GM19351 (cell line): ENCODE measurements around the gene GSG1L.

Experiments
- ATAC-seq: cut with Tn5 transposase; IDR thresholded peaks from one replicate; pipeline ENCODE4 v1.9.1; 2021; ENCODE audit warnings: mild to moderate bottlenecking, moderate library complexity; ENCODE audit not compliant: unreplicated experiment

Gene GSG1L

DNA sequence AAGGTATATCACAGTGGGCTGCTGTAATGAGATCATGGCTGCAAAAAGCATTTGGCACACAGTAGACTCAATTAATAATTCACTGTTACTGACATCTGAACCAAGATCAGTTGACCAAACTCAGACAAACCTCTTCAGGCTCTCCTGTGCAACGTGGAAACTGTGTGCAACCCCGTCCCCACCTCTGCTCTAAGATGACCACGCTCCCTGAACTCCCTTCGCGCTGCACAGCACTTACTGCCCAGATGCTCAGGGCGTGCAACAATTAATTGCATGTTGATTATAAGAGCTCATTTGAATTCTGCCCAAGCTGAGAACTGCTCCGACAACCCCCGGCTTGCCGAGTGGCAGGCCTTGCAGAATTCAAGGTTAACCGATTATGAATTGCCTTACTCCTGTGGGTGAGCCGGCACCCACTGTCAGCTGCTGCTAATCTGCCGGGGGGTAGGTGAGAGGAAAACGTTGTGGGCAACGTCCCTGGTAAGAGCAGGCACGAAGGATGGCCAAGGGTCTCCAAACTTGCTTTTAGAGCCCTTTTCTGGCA is 1.3 kb upstream of the GSG1L start:
- no peak for ATAC-seq

DNA sequence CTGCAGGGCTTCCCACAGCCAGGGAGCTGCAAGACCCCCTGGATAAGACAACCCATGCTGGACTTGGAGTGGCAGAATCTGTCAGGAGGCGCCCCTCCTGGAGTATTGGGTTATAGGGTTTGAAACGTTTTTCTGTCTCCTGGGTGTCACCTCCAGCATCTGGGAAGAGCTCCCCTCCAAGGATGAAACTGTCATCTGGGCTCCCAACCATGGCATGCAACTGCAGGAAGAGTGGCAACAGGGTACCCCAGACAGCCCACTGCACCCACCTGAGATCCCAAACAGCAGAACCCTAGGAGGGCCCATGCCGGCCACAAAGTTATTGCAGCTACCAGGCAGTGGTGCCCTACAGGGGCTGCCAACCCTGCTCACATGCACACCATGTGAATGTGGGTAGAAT is 636 bp upstream of the GSG1L start:
- no peak for ATAC-seq

DNA sequence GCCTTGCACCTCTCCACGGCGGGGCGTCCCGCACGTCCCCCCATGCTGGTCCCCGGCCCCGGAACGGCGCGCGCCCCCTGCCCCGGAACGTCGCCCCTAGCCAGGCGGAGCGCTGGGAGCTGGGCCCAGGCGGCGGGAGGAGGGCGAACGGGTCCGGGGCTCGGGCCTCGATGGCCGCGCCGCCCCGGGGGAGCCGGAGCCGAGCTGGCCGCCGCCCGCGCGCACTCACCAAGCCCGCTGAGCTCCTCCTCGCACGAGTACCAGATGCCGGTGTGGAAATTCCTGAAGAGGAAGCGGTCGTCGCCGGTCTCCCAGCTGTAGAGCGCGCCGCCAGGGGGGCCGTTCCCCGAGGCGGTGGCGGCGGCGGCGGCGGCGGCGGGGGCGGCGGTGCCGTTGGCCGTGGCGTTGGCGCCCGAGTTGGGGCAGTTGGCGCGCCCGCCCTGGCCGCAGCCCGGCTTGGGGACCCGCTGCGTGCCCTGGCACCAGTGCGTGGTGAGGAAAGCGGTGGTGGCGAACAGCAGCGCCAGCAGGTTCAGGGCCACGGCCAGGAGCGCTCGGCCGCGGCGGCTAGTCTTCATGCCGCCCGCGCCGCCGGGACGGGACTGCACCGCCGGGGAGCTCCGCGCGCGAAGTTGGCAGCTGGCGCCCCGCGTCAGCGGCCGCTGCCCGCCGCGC is 530 bp downstream of the GSG1L start:
- ATAC-seq: no peak

DNA sequence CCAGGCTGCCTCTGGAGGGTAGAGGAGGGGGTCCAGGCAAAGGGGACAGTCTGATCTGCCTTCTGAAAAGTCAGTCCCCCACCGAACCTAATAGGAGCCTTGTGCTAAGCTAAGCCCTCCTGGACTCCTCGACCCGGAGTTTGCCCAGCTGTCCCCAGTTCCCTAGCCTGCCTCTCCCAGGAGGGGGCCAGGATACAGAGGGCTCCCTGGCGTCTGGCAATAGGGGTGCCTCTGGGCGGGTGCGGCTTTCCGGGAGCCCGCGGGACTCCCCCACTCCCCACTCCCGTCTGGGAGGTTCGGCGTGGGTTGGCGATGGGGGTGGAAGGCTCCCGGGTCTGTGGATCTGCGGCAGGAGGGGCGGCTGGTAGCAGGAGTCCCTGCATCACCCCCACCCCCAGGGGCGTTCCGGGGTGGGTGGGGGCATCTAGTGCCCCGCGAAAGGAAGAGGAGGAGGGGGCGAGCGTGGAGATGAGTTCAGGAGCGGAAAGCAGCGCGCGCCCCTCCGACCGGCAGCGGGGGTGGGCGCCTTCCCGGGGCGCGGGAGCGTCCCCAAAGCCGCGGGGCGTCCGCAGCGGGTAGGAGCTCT is 1.2 kb downstream of the GSG1L start:
- ATAC-seq: no peak

DNA sequence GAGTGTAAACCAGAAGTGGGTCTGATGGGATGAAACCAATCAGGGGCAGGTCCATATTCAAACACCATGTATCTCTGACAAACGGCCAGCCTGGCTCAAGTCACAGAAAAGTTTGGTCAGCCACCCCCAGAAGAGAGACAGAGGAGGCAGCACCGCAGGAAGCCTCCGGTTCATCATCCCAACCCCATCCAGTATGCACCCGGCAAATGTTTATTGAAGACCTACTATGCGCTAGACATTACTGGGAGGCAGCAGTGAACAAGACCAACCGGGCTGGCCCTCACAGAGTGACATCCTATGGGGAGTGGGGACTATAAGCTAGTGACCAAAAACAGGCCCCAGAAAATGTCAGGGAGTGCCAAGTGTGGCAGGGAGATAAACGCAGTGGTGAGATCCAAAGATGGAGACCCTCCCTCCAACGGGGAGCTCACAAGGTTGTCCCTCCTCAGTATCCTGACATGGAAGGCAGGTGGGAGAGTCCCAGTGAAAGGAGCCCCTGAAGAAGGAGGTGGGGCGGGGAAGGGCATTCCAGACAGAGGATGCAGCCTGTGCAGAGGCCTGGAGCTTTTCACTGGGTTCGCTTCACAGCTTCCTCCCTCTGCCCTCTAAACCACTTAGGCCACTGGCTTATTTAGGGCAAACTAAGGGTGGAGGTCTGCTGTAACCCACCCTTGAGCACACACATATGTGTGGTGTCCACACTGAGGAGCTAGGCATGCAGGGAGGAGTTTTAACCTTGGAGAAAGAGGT is 2.0 kb downstream of the GSG1L start:
- no peak for ATAC-seq

DNA sequence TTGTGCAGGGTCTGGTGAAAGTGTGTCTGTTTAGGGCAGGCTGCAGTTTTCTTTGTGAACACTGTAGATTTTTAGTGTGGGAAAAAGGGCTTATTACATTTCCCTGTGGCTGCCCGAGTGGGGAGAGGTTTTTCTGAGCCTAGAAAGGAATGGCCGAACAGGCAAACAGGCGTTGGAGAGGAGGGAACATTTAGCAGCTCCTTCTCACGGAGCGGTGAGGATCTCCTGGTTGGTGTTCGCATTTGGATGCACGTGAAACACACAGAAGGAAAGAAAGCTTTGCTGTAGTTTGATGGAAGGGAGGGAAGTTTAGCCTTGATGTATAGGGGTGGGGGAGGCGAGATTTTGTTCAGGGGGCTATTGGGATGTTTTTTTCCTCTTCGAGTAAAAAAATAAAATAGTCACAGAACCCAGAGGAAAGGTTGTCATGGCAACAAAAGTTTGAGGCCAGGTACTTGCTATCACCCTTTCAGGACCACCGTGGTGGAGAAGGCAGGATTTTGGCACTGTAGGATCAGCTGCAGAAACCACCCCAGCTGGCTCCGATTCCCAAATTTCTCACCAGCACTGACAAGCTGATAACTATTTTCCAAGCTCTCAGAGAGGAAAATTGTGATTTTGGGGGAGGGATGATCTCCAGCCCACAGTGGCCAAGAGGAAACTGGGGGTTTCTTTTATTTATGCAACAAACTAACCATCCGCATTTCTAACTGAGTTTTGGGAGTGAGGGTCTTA is 3.5 kb downstream of the GSG1L start:
- no peak for ATAC-seq

DNA sequence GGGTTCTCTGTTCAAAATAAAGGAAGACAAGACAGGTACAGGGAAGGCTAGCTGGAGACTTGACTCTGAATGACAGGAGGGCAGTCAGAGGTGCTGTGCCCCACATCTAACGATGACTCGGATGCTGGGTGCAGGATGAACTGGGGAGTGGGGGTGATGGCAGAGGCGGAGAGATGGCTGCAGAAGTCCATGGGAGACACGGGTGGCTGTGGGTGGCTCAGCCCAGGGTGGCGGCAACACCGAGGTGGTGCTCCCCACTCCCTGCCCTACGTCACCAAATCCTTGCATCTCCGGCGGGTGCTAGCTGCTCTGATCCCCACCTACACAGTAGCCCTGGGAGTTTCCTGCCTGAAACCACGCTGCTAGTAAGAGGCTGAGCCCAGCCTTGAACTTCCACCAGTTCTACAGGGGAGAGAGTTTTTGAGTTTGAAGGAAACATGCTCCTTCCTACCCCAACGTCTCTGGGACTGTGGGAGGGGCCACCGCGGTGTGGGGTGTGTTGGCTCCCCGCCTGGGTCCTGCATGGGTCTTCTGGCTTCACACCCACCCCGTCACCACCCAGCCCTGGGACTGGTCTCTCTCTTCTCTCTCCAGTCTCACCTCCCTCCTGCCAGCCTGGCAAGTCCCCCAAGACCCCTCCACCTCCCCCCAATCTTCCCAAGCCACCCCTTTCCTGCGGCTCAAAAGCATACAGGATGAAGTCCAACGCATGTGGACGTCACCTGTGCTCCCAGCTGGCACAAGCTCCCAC is 4.5 kb downstream of the GSG1L start:
- no peak for ATAC-seq

DNA sequence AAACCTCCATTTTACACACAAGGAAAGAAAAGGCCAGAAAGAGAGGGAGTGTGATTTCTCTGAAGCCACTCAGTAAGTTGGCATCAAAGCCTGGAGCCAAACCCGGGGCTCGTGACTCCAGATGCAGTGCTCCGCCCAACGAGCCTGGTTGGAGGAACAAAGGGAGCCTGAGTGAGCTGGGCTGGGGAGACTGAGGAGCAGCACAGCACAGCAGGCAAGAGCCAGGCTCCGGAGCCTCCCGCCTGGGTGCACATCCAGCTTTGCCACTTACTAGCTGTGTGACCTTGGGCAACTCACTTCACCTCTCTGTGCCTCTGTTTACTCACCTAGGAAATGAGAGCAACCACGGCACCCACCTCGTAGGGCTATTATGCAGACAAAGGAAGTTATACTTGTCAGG is 5.6 kb downstream of the GSG1L start:
- ATAC-seq: no peak

DNA sequence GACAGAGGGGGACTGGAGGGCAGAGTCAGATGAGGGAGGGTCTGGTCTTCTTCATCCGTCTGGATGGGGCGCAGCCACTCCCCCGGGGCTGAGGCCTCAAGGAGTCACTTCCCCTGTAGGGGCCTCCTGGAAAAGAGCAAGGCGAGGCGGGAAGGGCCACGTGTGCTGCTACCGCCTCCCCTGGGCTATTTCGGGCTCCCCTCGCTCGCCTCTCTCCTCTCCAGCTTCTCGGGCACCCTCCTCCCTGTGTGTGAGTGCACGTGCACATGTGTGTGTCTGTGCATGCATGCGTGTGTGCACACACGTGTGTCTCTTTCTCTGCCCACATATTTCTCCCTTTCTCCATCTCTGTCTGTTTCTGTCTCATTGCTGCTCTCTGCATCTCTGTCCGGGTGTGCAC is 10.1 kb downstream of the GSG1L start:
- ATAC-seq: no peak

DNA sequence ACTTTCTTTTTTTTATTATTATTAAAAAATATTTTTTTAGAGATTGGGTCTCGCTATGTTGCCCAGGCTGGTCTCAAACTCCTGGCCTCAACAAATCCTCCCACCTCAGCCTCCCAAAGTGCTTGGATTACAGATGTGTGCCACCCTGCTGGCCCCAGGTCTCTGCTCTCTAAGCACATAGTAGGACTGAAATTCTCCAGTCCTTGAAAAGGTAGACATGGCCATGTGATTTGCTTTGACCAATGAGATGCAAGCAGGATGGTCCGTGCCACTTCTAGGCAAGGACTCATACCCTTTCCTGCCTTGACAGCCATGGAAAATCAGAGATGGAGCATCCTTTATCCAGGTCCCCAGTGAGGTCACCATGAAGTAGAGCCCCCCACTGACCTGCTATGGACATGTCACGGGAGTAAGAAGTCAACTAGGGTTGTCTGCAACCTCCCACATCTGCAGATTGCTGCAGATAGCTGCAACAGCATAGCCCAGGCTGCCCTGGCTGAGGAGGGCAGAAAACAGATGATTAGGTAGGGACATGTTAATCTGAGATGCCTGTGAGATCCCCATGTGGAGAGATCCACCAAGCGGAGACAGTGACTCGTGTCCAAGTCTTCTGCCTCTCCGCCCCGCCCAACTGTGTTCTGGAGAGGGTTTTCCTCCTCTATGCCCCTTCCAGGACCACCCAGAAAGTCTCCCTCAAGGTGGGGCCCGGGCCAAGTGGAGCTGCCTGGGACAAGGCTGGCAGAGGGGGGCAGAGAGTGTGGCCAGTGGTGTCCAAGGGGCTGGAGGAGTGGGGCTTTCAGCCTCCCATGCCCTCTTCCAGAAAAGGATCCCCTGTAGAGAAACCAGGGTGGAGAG is 11.0 kb downstream of the GSG1L start:
- no peak for ATAC-seq

DNA sequence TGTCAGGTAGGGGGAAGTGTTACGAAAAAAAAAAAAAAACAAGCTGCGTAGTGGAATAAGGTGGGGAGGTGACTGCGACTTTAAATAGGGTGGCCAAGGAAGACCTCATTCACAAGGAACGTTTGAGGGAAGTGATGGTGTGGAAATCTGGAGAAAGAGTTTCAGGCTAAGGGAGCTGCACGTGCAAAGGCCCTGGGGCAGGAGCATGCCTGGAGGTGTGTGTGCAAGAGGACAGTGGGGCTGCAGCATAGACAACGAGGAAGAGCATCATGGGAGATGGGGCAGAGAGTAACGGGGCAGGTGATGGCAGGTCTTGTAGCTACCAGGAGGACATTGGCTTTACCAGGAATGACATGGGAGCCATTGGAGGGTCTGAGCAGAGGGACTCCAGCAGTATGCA is 12.0 kb downstream of the GSG1L start:
- ATAC-seq: no peak

DNA sequence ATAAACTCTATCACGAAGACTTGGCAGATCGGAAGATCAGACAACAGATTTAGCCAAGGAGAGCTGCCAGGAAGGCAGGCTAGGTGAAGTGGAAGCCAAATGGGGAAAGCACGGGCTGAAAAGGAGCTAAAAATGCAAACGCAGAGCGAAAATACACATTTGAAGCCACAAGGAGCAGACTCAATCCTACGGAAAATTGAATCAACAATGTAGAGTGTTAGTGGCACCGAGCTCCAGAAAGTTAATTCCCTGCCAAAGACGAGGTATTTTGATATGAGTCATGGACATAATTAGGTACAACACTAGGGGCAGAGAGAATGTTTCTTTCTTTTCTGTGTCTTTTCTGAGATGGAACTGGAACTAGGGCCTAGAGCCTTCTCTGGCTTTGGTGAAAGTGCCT is 20.7 kb downstream of the GSG1L start:
- ATAC-seq: no peak

DNA sequence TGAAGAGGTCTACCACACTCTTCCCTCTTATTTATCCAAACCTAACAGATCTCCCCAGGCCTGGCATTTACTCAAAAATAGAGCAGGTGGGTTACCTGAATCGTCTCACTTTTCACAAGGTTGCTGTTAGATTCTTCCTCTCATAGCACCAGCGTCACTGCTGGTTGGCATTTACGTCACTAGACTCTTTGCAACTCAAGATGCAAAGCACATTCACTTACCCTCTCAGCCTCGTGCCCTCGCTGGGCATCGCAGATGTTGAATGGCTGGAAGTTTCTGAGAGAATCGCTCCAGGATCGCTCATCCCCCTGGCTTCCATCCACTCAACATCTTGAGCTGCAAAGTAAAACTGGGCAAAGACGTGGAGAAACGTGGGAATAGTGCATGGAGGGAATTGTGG is 21.9 kb downstream of the GSG1L start:
- no peak for ATAC-seq

DNA sequence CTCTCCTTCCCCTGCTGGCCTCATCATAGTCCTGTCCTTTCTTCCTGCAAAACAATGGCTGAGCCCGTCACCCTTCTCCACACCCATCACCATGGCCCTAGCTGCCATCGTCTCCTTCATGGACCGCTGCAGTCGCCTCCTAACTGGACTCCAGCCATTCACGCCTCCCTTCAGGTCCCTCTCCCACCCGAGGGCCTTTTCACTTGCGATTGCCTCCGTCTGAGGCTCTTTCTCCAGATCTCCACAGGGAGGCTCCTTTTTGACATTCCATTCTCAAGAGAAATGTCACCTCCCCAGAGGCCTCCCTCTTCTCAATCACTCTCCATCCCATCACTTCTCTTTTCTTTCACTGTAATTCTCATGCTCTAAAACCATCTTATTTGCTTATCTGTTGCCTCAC is 23.5 kb downstream of the GSG1L start:
- no peak for ATAC-seq

DNA sequence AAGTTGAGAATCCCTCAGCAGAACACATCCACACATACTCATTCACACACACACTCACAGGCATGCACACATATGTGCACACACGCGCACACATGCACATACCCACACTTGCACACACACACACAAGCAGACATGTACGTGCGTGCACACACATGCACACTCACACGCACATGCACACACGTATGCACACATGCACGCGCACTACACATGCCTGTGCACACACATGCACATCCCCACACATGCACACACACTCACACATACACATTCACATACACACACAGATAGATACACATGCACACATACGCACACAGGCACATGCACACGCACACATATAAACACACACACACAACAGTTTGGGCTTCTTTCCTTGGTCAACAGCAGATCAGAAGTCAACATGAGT is 24.0 kb downstream of the GSG1L start:
- no peak for ATAC-seq

DNA sequence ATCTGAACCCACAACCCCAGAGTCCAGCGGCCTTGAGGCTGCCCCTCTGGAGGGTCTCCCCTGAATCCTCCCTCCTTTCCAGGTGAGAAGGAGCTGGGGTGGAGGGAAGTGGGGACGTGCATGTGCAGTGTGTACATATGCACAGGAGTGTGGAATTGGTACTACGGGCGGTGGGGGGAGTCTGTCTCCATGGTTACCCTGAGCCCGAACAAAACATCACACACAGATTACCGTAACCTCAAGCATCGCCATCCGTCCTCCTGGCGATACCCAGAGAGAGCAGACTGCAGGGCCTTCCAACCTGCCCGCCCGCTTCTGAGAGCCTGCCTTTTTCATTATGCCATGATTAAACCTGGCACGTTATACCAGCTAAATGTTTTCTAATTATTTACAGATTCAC is 25.1 kb downstream of the GSG1L start:
- no peak for ATAC-seq

DNA sequence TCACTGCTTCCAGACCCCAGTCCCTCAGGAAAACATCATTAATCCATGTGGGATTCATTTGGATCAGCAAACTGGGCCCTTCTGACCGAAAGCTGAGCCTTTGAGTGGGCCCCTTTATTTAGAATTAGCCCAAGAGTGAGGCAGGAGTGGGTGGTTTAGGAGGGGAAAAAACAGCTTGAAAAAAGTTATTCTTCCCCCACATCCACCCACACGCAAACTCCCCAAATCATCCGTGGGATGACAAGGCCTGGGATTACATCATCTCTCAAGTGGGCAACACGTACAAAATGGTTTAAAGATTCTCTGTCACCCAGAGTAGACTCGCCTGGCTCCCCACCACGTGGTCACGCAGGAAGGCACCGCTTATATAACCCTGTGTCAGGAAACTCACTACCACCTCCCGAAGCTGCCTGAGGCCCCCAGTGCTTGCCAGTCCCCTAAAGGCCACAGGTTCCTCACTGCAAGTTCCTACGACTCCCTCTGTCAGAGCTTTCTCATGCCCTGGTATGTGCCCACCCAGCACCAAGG is 27.6 kb downstream of the GSG1L start:
- no peak for ATAC-seq

DNA sequence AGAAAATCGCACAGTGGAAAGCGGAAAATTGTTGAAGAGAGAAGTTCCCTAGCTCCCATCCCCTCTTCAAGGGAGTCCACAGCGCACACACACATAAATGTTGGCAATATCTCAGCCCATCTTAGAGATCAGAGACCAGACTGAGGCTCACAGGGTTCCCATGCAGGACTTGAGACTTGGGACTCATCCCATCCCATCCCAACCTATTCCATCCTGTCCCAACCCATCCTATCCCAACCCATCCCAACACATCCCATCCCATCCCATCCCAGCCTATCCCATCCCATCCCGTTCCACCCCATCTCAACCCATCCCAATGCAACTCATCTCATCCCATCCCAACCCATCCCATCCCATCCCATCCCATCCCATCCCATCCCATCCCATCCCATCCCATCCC is 29.6 kb downstream of the GSG1L start:
- ATAC-seq: no peak

DNA sequence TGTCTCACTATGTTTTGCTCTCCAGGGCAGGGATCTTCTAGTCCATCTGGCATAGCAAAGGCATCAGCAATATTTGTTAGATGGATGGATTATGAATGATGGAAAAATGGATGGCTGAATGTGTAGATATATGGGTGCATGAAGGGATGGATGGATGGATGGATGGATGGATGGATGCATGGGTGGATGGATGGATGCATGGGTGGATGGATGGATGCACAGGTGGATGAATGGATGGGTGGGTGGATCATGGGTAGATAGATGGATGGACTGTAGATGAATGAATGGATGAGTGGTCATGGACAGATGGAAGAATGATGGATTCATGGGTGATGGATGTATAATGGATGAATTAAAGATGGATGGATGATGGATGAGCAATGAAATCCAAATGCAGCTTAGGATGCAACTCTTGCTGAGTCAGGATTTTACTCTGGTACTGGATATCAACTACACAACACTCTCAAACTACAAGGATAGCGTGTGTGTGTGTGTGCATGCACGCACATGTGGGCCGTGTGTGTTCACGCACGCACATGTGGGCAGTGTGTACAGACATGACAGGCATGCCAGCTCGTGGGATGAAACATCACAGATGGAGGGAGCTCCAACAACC is 34.0 kb downstream of the GSG1L start:
- ATAC-seq: no peak
